Vagina (tissue), 2 donors: Measurements from ENCODE around the gene PACRG. TPM values are rescaled to one million over a fixed set of nuclear protein-coding genes. Genes with fewer than 3 reads are reported as not detected.

ENCODE experiments used
- DNase-seq, 2 donors: peaks; one replicate each; pipeline ENCODE4 v3.0.0-alpha.2; 2017; ENCODE audit errors: extremely low spot score in 2 of 2
- H3K27ac ChIP-seq: fragments of 200-600 bp; sonication (generic); one replicate; pipeline ENCODE4 v1.5.1; 2019
- H3K27me3 ChIP-seq: fragments of 200-600 bp; sonication (generic); one replicate; pipeline ENCODE4 v1.5.1; 2019
- H3K36me3 ChIP-seq, 2 donors: fragments of 200-600 bp; sonication (generic); one replicate each; pipeline ENCODE4 v1.5.1; 2017 to 2019
- H3K4me1 ChIP-seq: fragments of 200-600 bp; sonication (generic); one replicate; pipeline ENCODE4 v1.5.1; 2019
- H3K4me3 ChIP-seq, 2 donors: fragments of 200-600 bp; sonication (generic); 1 replicate in 1 of 2; 2 replicates in 1 of 2; pipeline ENCODE4 v1.5.1; 2016 to 2019
- H3K9me3 ChIP-seq: fragments of 200-600 bp; sonication (generic); one replicate; pipeline ENCODE4 v1.5.1; 2019
- POLR2A ChIP-seq, 2 donors: fragments of 450-650 bp; IDR thresholded peaks; one replicate each; pipeline ENCODE4 v1.6.1; 2017; ENCODE audit warnings: antibody characterized with exemption in 2 of 2, mild to moderate bottlenecking in 2 of 2, moderate library complexity in 2 of 2
- POLR2AphosphoS5 ChIP-seq, 2 donors: sonication (generic); formaldehyde crosslinking; IDR thresholded peaks; one replicate each; pipeline ENCODE4 v1.9.0; 2017; ENCODE audit warnings: antibody characterized with exemption in 2 of 2, mild to moderate bottlenecking in 2 of 2, low read depth in 1 of 2; ENCODE audit not compliant: insufficient read depth in 1 of 2
- intact Hi-C: fragments of 100-400 bp; cut with DNase I; formaldehyde crosslinking; loops from one replicate; pipeline ENCODE4 v1.15.1; 2023
- total RNA-seq: library from RNA; depleted of rRNA; stranded (reverse); fragments of >200 nt; gene quantifications from one replicate; pipeline ENCODE4 v1.2.3, GENCODE V29; 2016
- TF ChIP-seq, protein P1 (sequence below), 3 experiments: fragments of 450-650 bp in 2 of 3; fragments of 200-600 bp in 1 of 3; sonication (generic) in 1 of 3; IDR thresholded peaks; one replicate each; pipeline ENCODE4 v1.5.1; 2017 to 2019; ENCODE audit warnings: antibody characterized with exemption in 3 of 3, mild to moderate bottlenecking in 2 of 3, moderate library complexity in 2 of 3

The PACRG gene
- total RNA-seq, 1 donor from 2014 or later, result not detected

DNA sequence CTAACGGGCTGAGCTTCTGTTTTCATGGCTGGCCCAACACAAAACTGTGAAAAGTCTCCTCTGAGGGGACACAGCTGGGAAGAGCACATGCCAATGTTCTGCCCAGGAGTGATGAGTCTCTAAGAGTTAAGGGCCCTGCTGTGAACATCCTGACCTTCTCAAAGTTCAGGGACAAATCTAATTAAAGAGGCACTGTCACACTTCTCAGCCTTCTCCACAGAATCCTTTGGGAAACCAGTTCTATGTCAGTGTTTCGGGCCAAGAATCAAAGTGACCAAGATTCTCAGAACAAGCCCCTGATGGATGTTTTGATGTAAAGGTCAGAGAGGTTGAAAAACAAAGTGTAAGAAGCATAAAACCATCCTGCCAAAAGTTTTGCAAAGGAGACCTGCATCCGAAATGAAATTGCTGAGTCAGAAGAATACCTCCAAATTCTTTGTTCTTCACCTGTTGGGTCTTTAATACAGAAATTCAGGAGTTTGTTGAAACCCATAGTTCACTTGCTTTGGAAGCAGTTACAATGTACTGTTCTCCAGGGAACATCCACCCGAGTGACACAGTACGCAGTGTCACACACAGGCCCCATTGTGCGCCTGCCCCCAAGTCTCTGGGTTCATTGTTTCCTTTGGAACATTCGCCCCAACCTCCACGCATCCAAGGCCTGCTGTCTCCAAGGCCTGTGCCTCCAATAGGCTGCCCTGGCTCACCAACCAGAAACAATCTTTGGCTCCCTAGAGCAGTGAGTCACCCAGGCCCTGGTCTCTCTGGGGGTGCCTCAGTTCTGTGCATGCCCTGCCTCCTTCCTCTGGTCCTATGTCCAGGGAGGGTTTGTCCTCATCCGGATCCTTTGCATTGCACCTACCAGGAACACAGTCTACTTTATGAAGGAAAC is 621.3 kb downstream of the PACRG start:
- no peaks in the 10 kb centered on the region for H3K36me3 ChIP-seq
- H3K9me3 ChIP-seq, result no peaks in the 10 kb centered on the region
- no peak overlapping the region for H3K27ac ChIP-seq
- no peaks in the 10 kb centered on the region for H3K27me3 ChIP-seq
- intact Hi-C loops, result no loop called here
- DNase-seq, result no peak
- TF ChIP-seq POLR2AphosphoS5 (IDR thresholded peaks at IDR 0.05; ENCODE audit: insufficient read depth in 1 of 2, low read depth in 1 of 2) (no peak), POLR2A (IDR thresholded peaks at IDR 0.05) (no peak)
- TF ChIP-seq, protein P1, sequence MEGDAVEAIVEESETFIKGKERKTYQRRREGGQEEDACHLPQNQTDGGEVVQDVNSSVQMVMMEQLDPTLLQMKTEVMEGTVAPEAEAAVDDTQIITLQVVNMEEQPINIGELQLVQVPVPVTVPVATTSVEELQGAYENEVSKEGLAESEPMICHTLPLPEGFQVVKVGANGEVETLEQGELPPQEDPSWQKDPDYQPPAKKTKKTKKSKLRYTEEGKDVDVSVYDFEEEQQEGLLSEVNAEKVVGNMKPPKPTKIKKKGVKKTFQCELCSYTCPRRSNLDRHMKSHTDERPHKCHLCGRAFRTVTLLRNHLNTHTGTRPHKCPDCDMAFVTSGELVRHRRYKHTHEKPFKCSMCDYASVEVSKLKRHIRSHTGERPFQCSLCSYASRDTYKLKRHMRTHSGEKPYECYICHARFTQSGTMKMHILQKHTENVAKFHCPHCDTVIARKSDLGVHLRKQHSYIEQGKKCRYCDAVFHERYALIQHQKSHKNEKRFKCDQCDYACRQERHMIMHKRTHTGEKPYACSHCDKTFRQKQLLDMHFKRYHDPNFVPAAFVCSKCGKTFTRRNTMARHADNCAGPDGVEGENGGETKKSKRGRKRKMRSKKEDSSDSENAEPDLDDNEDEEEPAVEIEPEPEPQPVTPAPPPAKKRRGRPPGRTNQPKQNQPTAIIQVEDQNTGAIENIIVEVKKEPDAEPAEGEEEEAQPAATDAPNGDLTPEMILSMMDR (IDR thresholded peaks at IDR 0.05), result no peak
- peaks cover 7% of the 10 kb centered on the region for H3K4me1 ChIP-seq
- no peak overlapping the region for H3K4me3 ChIP-seq

DNA sequence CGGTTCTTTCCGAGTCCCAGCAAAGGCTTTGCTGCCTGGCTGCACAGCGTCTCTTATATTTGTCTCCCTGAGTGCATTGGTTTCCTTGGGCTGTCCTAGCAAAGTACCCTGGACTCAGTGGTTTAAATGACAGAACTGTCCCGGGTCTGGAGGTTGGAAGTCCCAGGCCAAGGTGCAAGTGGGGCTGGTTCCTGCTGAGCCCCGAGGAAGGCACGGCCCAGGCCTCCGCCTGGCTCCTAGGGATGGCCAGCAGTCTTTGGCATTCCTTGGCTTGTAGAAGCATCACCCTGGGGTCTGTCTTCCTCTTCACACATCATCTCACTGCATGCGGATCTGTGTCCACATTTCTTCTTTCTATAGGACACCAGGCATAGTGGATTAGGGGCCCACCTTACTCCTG is 621.9 kb downstream of the PACRG start:
- intact Hi-C loops, result no loop called here
- no peaks in the 10 kb centered on the region for H3K27me3 ChIP-seq
- no peak overlapping the region for H3K27ac ChIP-seq
- no peak overlapping the region for H3K4me3 ChIP-seq
- no peaks in the 10 kb centered on the region for H3K36me3 ChIP-seq
- peaks cover 7% of the 10 kb centered on the region for H3K4me1 ChIP-seq
- H3K9me3 ChIP-seq, result no peaks in the 10 kb centered on the region
- no peak for TF ChIP-seq POLR2AphosphoS5 (IDR thresholded peaks at IDR 0.05; ENCODE audit: insufficient read depth in 1 of 2, low read depth in 1 of 2)
- no peak for TF ChIP-seq POLR2A (IDR thresholded peaks at IDR 0.05)
- TF ChIP-seq, protein P1 (IDR thresholded peaks at IDR 0.05), result no peak
- DNase-seq, result no peak

DNA sequence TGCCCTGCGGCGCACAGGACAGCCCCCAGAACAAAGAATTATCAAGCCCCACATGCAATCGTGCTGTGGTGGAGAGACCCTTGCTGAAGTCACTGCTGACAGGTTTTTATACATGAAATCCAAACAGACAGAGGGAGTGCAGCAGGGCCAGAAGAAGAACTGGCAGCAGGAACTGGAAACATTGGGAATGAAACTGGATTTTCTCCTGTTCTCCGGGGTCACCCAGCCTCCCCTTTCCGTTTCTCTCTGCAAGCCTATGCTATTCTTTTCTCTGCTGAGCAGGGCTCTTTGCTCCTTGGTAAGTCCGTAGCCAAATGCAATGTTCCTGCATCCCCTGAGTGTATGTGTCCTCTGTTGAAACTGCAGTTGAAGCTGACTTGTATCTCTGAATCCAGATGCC is 623.2 kb downstream of the PACRG start:
- intact Hi-C loops, result no loop called here

DNA sequence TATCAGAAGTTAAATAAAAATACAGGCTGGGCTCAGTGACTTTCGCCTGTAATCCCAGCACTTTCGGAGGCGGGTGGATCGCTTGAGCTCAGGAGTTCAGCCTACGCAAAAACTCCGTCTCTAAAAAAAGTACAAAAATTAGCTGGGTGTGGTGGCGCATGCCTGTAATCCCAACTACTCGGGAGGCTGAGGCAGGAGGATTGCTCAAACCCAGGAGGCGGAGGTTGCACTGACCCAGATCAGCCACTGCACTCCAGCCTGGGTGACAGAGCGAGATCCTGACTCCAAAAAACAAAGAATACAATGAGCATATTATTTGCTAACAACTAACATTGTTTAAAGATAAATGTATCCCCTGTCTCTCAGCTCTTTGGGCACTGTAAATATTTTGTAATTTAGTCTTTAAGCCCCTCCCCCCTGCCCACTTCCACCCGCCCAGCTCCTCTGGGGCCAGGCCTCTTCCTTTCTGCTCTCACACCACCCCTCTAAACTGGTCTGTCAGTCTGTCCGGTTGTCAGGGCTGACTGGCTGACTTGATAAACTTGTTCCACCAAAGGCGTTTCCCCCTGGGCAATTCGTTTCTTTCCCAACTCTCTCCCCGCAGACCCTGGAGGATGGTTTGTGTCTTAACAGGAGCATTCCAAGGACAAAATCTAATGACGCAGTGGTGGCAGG is 624.4 kb downstream of the PACRG start:
- TF ChIP-seq POLR2A (IDR thresholded peaks at IDR 0.05) (no peak), POLR2AphosphoS5 (IDR thresholded peaks at IDR 0.05; ENCODE audit: insufficient read depth in 1 of 2, low read depth in 1 of 2) (no peak)
- TF ChIP-seq, protein P1 (IDR thresholded peaks at IDR 0.05), result no peak
- intact Hi-C loops, result no loop called here
- Histone ChIP-seq H3K27me3 (no peaks in the 10 kb centered on the region), H3K27ac (no peak overlapping the region), H3K4me3 (no peak overlapping the region), H3K36me3 (no peaks in the 10 kb centered on the region), H3K9me3 (no peaks in the 10 kb centered on the region), H3K4me1 (peaks cover 7% of the 10 kb centered on the region)
- DNase-seq, result no peak

More for the DNA sequence above, 623.2 kb downstream of the PACRG start:
- Histone ChIP-seq H3K27ac (no peak overlapping the region), H3K9me3 (no peaks in the 10 kb centered on the region), H3K4me1 (peaks cover 12% of the 10 kb centered on the region), H3K4me3 (no peak overlapping the region), H3K36me3 (no peaks in the 10 kb centered on the region), H3K27me3 (no peaks in the 10 kb centered on the region)
- DNase-seq, result no peak
- TF ChIP-seq, protein P1 (IDR thresholded peaks at IDR 0.05), result no peak
- TF ChIP-seq POLR2AphosphoS5 (IDR thresholded peaks at IDR 0.05; ENCODE audit: insufficient read depth in 1 of 2, low read depth in 1 of 2) (no peak), POLR2A (IDR thresholded peaks at IDR 0.05) (no peak)
